K562 (cell line): ENCODE data around the gene ATP8A1. TPM values are rescaled to one million over a fixed set of nuclear protein-coding genes. Genes with fewer than 3 reads are reported as not detected.

ENCODE experiments used
- ATAC-seq: fragments of 200-7000 bp; cut with Tn5 transposase; 3 replicates; pipeline ENCODE4 v1.9.1; 2020; ENCODE audit warnings: moderate library complexity
- BruUV-seq: library from RNA; stranded (reverse); fragments of 400-500 nt; replicated peaks from 2 replicates; lab custom pipeline; 2021; lab: Mats Ljungman, UMichigan
- CTCF ChIA-PET: fragments of 300-600 bp; formaldehyde crosslinking; extraction: SDS; loops from one replicate; lab custom pipeline; 2021; ENCODE audit warnings: low intra/inter-chr PET ratio; lab: Yijun Ruan, JAX
- POLR2A ChIA-PET: fragments of 300-600, 350-650 bp; sonication (Branson Sonifier 250); formaldehyde crosslinking; extraction: SDS; loops from one replicate; lab custom pipeline; 2021; ENCODE audit warnings: antibody characterized with exemption, inconsistent platforms; lab: Yijun Ruan, JAX
- DNase-seq, 4 experiments: peaks; one replicate each; pipeline versions ENCODE4 v3.0.0 to v3.0.0-alpha.2; 2011 to 2018; ENCODE audit warnings: low spot score in 3 of 4, mixed read lengths in 3 of 4; ENCODE audit errors: extremely low read depth in 1 of 4
- FAIRE-seq: peaks from 2 replicates; lab custom pipeline; 2011; peaks lifted over from hg19 to GRCh38; lab: Jason Lieb, UNC
- H2AFZ ChIP-seq: 2 replicates; pipeline ENCODE4 v1.6.0; 2011; ENCODE audit warnings: low read depth, low read length, control low read depth, inconsistent platforms
- H3K27ac ChIP-seq: fragments of 200-600 bp; 3 replicates; pipeline ENCODE4 v1.8.0; 2011; ENCODE audit warnings: low read depth, mild to moderate bottlenecking, control low read depth, inconsistent platforms, low read length, moderate library complexity, mixed read lengths; ENCODE audit errors: extremely low read depth
- H3K27me3 ChIP-seq, 2 experiments: fragments of 300-600 bp in 1 of 2; 2 replicates in 1 of 2; 3 replicates in 1 of 2; pipeline versions ENCODE4 v1.6.0 to v1.8.0; 2011; ENCODE audit warnings: inconsistent platforms in 2 of 2, low read length in 2 of 2, mild to moderate bottlenecking in 1 of 2, mixed read lengths in 1 of 2, moderate library complexity in 1 of 2; ENCODE audit not compliant: control insufficient read depth in 2 of 2, insufficient read depth in 2 of 2
- H3K36me3 ChIP-seq: fragments of 300-600 bp; 3 replicates; pipeline ENCODE4 v1.8.0; 2011; ENCODE audit warnings: mild to moderate bottlenecking, low read length, inconsistent platforms; ENCODE audit not compliant: control insufficient read depth, insufficient read depth
- H3K4me1 ChIP-seq, 2 experiments: fragments of 200-600 bp in 1 of 2; replicated peaks in 1 of 2; 2 replicates in 1 of 2; 3 replicates in 1 of 2; pipeline versions ENCODE4 v1.5.1 to v1.8.0; 2011; ENCODE audit warnings: inconsistent platforms in 2 of 2, low read length in 2 of 2, mild to moderate bottlenecking in 1 of 2, mixed read lengths in 1 of 2, moderate library complexity in 1 of 2; ENCODE audit not compliant: control insufficient read depth in 2 of 2, insufficient read depth in 2 of 2
- H3K4me2 ChIP-seq: 2 replicates; pipeline ENCODE4 v1.6.1; 2011; ENCODE audit warnings: low read length, control low read depth, inconsistent platforms, mixed read lengths; ENCODE audit not compliant: insufficient read depth
- H3K4me3 ChIP-seq: fragments of 200-600 bp; sonication (generic), shearing (Covaris generic); 2 replicates; pipeline ENCODE4 v1.5.1; 2016; ENCODE audit warnings: control low read depth, inconsistent platforms
- H3K79me2 ChIP-seq: fragments of 200-600 bp; 3 replicates; pipeline ENCODE4 v1.8.0; 2011; ENCODE audit warnings: low read length, inconsistent platforms; ENCODE audit not compliant: control insufficient read depth, insufficient read depth
- H3K9ac ChIP-seq, 2 experiments: 2 replicates each; pipeline versions ENCODE4 v1.6.0 to v1.6.1; 2011; ENCODE audit warnings: low read depth in 2 of 2, low read length in 2 of 2, control low read depth in 1 of 2, inconsistent platforms in 1 of 2, mild to moderate bottlenecking in 1 of 2, mixed read lengths in 1 of 2; ENCODE audit not compliant: insufficient read depth in 1 of 2
- H3K9me1 ChIP-seq: one replicate; pipeline ENCODE4 v1.6.0; 2011; ENCODE audit warnings: inconsistent platforms, mild to moderate bottlenecking, low read length, moderate library complexity; ENCODE audit not compliant: control insufficient read depth, insufficient read depth
- H3K9me3 ChIP-seq: replicated peaks from 2 replicates; pipeline ENCODE4 v1.5.1; 2011; ENCODE audit warnings: low read depth, low read length, inconsistent platforms; ENCODE audit not compliant: control insufficient read depth, insufficient read depth
- H4K20me1 ChIP-seq: replicated peaks from 2 replicates; pipeline ENCODE4 v1.6.1; 2011; ENCODE audit warnings: low read length, inconsistent platforms, mixed read lengths; ENCODE audit not compliant: control insufficient read depth, insufficient read depth
- CHCHD3 ChIP-seq: fragments of 250-450 bp; sonication (Bioruptor Pico); IDR thresholded peaks from 2 replicates; pipeline ENCODE4 v2.1.2; 2022; ENCODE audit warnings: mild to moderate bottlenecking
- EWSR1 ChIP-seq: fragments of 450-650 bp; IDR thresholded peaks from 2 replicates; pipeline ENCODE4 v1.6.1; 2018; ENCODE audit warnings: borderline replicate concordance, mild to moderate bottlenecking, low read depth, moderate library complexity; ENCODE audit not compliant: partially characterized antibody
- FOXA3 ChIP-seq, 2 experiments: fragments of 450-650 bp in 1 of 2; sonication (generic) in 1 of 2; formaldehyde crosslinking; IDR thresholded peaks in 1 of 2; conservative IDR thresholded peaks in 1 of 2; 2 replicates each; pipeline versions ENCODE4 v1.4.0 to v1.8.0; 2020 to 2022; ENCODE audit warnings: mild to moderate bottlenecking in 2 of 2, missing genetic modification reagents in 1 of 2
- GTF2F1 ChIP-seq: IDR thresholded peaks from 2 replicates; pipeline ENCODE4 v1.6.1; 2011; ENCODE audit warnings: low read depth, low read length, improper control_type of control experiment
- HDAC1 ChIP-seq, 2 experiments: fragments of 450-650 bp; IDR thresholded peaks; 2 replicates each; pipeline ENCODE4 v1.6.1; 2016 to 2017; ENCODE audit warnings: inconsistent platforms in 1 of 2, mild to moderate bottlenecking in 1 of 2, moderate library complexity in 1 of 2
- HDGF ChIP-seq: fragments of 450-650 bp; IDR thresholded peaks from 2 replicates; pipeline ENCODE4 v1.6.1; 2016
- KDM4B ChIP-seq, 2 experiments: fragments of 450-650 bp in 1 of 2; sonication (generic) in 1 of 2; IDR thresholded peaks; 2 replicates each; pipeline ENCODE4 v1.6.1; 2016 to 2017; ENCODE audit warnings: borderline replicate concordance in 2 of 2, antibody characterized with exemption in 1 of 2, low read depth in 1 of 2, mild to moderate bottlenecking in 1 of 2
- PHB ChIP-seq: fragments of 250-450 bp; sonication (Bioruptor Pico); IDR thresholded peaks from 2 replicates; pipeline ENCODE4 v1.5.0; 2021
- TGIF2 ChIP-seq: sonication (generic); formaldehyde crosslinking; IDR thresholded peaks from 2 replicates; pipeline ENCODE4 v1.8.1; 2022; ENCODE audit warnings: mild to moderate bottlenecking, missing genetic modification reagents, moderate library complexity
- ZNF212 ChIP-seq: fragments of 450-650 bp; formaldehyde crosslinking; IDR thresholded peaks from 2 replicates; pipeline ENCODE4 v1.4.0; 2020; ENCODE audit warnings: mild to moderate bottlenecking
- ZNF217 ChIP-seq: sonication (generic); formaldehyde crosslinking; IDR thresholded peaks from 2 replicates; pipeline ENCODE4 v1.8.0; 2022; ENCODE audit warnings: mild to moderate bottlenecking, missing genetic modification reagents
- ZNF324 ChIP-seq: fragments of 250-450 bp; sonication (Bioruptor Pico); IDR thresholded peaks from 2 replicates; pipeline ENCODE4 v1.4.0; 2020; ENCODE audit warnings: mild to moderate bottlenecking
- ZNF644 ChIP-seq: fragments of 200-800 bp; sonication (Bioruptor generic); IDR thresholded peaks from 2 replicates; pipeline ENCODE4 v1.6.1; 2016; ENCODE audit warnings: low read depth, missing genetic modification characterization, missing compliant biosample characterization
- WGBS: fragments of 100-300 bp; shearing (Covaris generic); methylation state at CpG from one replicate; pipeline ENCODE4 v1.1.6; 2016; ENCODE audit warnings: low coverage, mixed read lengths; ENCODE audit not compliant: insufficient coverage; ENCODE audit errors: missing lambda C conversion rate; 5-methylcytosine and 5-hydroxymethylcytosine counted together
- in situ Hi-C: fragments of 300-500 bp; cut with MboI; formaldehyde crosslinking; loops from 4 replicates; pipeline ENCODE4 v1.15.0; 2018; ENCODE audit warnings: inconsistent platforms, mixed read lengths
- intact Hi-C: fragments of 100-400 bp; cut with micrococcal nuclease; formaldehyde crosslinking; loops from 2 replicates; pipeline ENCODE4 v1.14.2; 2022
- polyA plus RNA-seq, 8 experiments: library from polyadenylated mRNA; depleted of rRNA in 4 of 8; stranded (reverse) in 5 of 8; unstranded in 3 of 8; fragments of >200 nt; fragmentation: Nextera tagmentation in 2 of 8; fragmentation: Illumina TruSeq in 1 of 8; extraction: Ambion mirVana in 2 of 8; extraction: Trizol in 1 of 8; gene quantifications; 2 replicates each; pipeline versions ENCODE4 v1.2.1 to v1.2.3, GENCODE V29; 2011 to 2014; ENCODE audit warnings: inconsistent platforms in 1 of 8, missing spikeins in 1 of 8
- total RNA-seq, 7 experiments: library from RNA; depleted of rRNA in 6 of 7; stranded (reverse); fragments of >200 nt in 6 of 7; fragmentation: Illumina TruSeq in 2 of 7; extraction: Trizol in 2 of 7; gene quantifications; 2 replicates each; pipeline versions ENCODE4 v1.2.1 to v1.2.3, GENCODE V29; 2011 to 2021; ENCODE audit warnings: low replicate concordance in 1 of 7
- TF ChIP-seq, protein P1 (sequence below): sonication (generic); formaldehyde crosslinking; IDR thresholded peaks from 2 replicates; pipeline ENCODE4 v1.8.1; 2023; ENCODE audit warnings: missing genetic modification reagents, mild to moderate bottlenecking, borderline replicate concordance
- TF ChIP-seq, protein P2 (sequence below), 2 experiments: fragments of 150-350 bp in 1 of 2; IDR thresholded peaks; 2 replicates each; pipeline ENCODE4 v1.6.1; 2012 to 2016; ENCODE audit warnings: low read depth in 2 of 2, low read length in 2 of 2, mild to moderate bottlenecking in 1 of 2, moderate library complexity in 1 of 2
- TF ChIP-seq, protein P3 (sequence below): fragments of 250-450 bp; sonication (Bioruptor Pico); IDR thresholded peaks from 2 replicates; pipeline ENCODE4 v1.8.0; 2021; ENCODE audit warnings: moderate library complexity, mild to moderate bottlenecking, inconsistent platforms

ATP8A1 gene
- total and polyA plus RNA-seq, 9 of the 15 experiments (the other 6 are each of a cell fraction or from before 2014, with no cell fraction given) = 0.05 to 0.29 (median 0.07) TPM; not detected in 2

- FAIRE-seq = no peak
- POLR2A ChIA-PET = no interaction called here
- H3K4me3 ChIP-seq = no peak overlapping the region
- no peaks in the 10 kb centered on the region for H3K36me3 ChIP-seq
- in situ Hi-C loops (no loop called here), intact Hi-C loops (no loop called here)
- no peak overlapping the region for H3K4me2 ChIP-seq
- H4K20me1 ChIP-seq = no peaks in the 10 kb centered on the region
- no peaks in the 10 kb centered on the region for H3K9me1 ChIP-seq
- no peak for ATAC-seq
- no peaks in the 10 kb centered on the region for H3K27me3 ChIP-seq
- CTCF ChIA-PET = no interaction called here
- no peaks in the 10 kb centered on the region for H3K4me1 ChIP-seq
- no peak for DNase-seq
- no peak overlapping the region for H3K9ac ChIP-seq
- no TSS peak for BruUV-seq
- no peak overlapping the region for H2AFZ ChIP-seq
- WGBS = 0% methylated on average over 1 of the region's 1 CpG
- H3K79me2 ChIP-seq = no peaks in the 10 kb centered on the region
- H3K9me3 ChIP-seq = no peaks in the 10 kb centered on the region
- H3K27ac ChIP-seq = no peak overlapping the region
- TF ChIP-seq ZNF324 (no peak), CHCHD3 (CRISPR knock-in tag) (no peak), EWSR1 (no peak), HDAC1 (IDR thresholded peaks at IDR 0.05) (no peak), TGIF2 (CRISPR knock-in tag) (no peak), ZNF217 (CRISPR knock-in tag) (no peak), FOXA3 (CRISPR knock-in tag; conservative IDR thresholded peaks at IDR 0.05 in 1 of 2, IDR thresholded peaks at IDR 0.05 in 1 of 2) (no peak), HDGF (no peak), ZNF644 (tag) (no peak), GTF2F1 (no peak), KDM4B (IDR thresholded peaks at IDR 0.05; ENCODE audit: borderline replicate concordance in 2 of 2, low read depth in 1 of 2) (no peak), PHB (CRISPR knock-in tag) (no peak), ZNF212 (CRISPR knock-in tag) (no peak)
- TF ChIP-seq, protein P1, sequence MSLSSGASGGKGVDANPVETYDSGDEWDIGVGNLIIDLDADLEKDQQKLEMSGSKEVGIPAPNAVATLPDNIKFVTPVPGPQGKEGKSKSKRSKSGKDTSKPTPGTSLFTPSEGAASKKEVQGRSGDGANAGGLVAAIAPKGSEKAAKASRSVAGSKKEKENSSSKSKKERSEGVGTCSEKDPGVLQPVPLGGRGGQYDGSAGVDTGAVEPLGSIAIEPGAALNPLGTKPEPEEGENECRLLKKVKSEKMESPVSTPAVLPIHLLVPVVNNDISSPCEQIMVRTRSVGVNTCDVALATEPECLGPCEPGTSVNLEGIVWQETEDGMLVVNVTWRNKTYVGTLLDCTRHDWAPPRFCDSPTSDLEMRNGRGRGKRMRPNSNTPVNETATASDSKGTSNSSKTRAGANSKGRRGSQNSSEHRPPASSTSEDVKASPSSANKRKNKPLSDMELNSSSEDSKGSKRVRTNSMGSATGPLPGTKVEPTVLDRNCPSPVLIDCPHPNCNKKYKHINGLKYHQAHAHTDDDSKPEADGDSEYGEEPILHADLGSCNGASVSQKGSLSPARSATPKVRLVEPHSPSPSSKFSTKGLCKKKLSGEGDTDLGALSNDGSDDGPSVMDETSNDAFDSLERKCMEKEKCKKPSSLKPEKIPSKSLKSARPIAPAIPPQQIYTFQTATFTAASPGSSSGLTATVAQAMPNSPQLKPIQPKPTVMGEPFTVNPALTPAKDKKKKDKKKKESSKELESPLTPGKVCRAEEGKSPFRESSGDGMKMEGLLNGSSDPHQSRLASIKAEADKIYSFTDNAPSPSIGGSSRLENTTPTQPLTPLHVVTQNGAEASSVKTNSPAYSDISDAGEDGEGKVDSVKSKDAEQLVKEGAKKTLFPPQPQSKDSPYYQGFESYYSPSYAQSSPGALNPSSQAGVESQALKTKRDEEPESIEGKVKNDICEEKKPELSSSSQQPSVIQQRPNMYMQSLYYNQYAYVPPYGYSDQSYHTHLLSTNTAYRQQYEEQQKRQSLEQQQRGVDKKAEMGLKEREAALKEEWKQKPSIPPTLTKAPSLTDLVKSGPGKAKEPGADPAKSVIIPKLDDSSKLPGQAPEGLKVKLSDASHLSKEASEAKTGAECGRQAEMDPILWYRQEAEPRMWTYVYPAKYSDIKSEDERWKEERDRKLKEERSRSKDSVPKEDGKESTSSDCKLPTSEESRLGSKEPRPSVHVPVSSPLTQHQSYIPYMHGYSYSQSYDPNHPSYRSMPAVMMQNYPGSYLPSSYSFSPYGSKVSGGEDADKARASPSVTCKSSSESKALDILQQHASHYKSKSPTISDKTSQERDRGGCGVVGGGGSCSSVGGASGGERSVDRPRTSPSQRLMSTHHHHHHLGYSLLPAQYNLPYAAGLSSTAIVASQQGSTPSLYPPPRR (CRISPR knock-in tag) = no peak
- TF ChIP-seq, protein P2, sequence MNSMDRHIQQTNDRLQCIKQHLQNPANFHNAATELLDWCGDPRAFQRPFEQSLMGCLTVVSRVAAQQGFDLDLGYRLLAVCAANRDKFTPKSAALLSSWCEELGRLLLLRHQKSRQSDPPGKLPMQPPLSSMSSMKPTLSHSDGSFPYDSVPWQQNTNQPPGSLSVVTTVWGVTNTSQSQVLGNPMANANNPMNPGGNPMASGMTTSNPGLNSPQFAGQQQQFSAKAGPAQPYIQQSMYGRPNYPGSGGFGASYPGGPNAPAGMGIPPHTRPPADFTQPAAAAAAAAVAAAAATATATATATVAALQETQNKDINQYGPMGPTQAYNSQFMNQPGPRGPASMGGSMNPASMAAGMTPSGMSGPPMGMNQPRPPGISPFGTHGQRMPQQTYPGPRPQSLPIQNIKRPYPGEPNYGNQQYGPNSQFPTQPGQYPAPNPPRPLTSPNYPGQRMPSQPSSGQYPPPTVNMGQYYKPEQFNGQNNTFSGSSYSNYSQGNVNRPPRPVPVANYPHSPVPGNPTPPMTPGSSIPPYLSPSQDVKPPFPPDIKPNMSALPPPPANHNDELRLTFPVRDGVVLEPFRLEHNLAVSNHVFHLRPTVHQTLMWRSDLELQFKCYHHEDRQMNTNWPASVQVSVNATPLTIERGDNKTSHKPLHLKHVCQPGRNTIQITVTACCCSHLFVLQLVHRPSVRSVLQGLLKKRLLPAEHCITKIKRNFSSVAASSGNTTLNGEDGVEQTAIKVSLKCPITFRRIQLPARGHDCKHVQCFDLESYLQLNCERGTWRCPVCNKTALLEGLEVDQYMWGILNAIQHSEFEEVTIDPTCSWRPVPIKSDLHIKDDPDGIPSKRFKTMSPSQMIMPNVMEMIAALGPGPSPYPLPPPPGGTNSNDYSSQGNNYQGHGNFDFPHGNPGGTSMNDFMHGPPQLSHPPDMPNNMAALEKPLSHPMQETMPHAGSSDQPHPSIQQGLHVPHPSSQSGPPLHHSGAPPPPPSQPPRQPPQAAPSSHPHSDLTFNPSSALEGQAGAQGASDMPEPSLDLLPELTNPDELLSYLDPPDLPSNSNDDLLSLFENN (IDR thresholded peaks at IDR 0.05; ENCODE audit: low read depth in 2 of 2, low read length in 2 of 2) = no peak
- TF ChIP-seq, protein P3, sequence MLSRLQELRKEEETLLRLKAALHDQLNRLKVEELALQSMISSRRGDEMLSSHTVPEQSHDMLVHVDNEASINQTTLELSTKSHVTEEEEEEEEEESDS (CRISPR knock-in tag) = no peak
These were observed 15.2 kb downstream of the ATP8A1 start for GRCh38 chr4:42641656-42642055.
